ENCODE measurements around the gene TMEM126B.

The TMEM126B gene

GRCh38 chr11:85626496-85626895 is 1.9 kb upstream of the TMEM126B start:
- TF ChIP-seq FOXK2 (IDR thresholded peaks at IDR 0.05) (no peak), ZNF384 (IDR thresholded peaks at IDR 0.05) (no peak), L3MBTL2 (conservative IDR thresholded peaks at IDR 0.05) (no peak), HDGF (IDR thresholded peaks at IDR 0.05; ENCODE audit: borderline replicate concordance) (no peak), FOXM1 (IDR thresholded peaks at IDR 0.05; ENCODE audit: borderline replicate concordance) (no peak), SUZ12 (IDR thresholded peaks at IDR 0.05) (no peak), FOXA1 (IDR thresholded peaks at IDR 0.05) (no peak), SP1 (IDR thresholded peaks at IDR 0.05) (no peak), TARDBP (IDR thresholded peaks at IDR 0.05) (no peak)
- POLR2A ChIA-PET: interaction anchor here (1.4 to 4.1 kb wide), 2 partner anchors 12 to 22 kb away, joined by 3 to 41 read pairs; partner anchors contain the start of gene TMEM126A
- CTCF ChIA-PET: no interaction called here
- DNase-seq (ENCODE audit: extremely low spot score): no peak

- no peak for DNase-seq (ENCODE audit: extremely low spot score)
- TF ChIP-seq FOXK2 (IDR thresholded peaks at IDR 0.05): no peak
- no peak for TF ChIP-seq ARNT (IDR thresholded peaks at IDR 0.05)
- no peak for TF ChIP-seq HDGF (IDR thresholded peaks at IDR 0.05; ENCODE audit: borderline replicate concordance)
- no peak for TF ChIP-seq L3MBTL2 (conservative IDR thresholded peaks at IDR 0.05)
- TF ChIP-seq NFRKB (IDR thresholded peaks at IDR 0.05): no peak
- TF ChIP-seq TARDBP (IDR thresholded peaks at IDR 0.05): no peak
- TF ChIP-seq BHLHE40 (IDR thresholded peaks at IDR 0.05; ENCODE audit: borderline replicate concordance): no peak
- POLR2A ChIA-PET: interaction anchor here (1.0 to 4.1 kb wide), 10 partner anchors 11 to 440 kb away, joined by 3 to 41 read pairs (median 4); partner anchors contain the start of genes CREBZF and TMEM126A
- CTCF ChIA-PET: interaction anchor here (1.0 kb wide), 1 partner anchor 21 kb away, joined by 3 read pairs; the partner anchor contains the start of gene TMEM126A
These were observed 928 bp upstream of the TMEM126B start, which contains the start of gene DLG2 for GRCh38 chr11:85627332-85627997. Gene DLG2, minus strand, starts transcription at chr11:85627344.

GRCh38 chr11:85628771-85629341 is 463 bp downstream of the TMEM126B start:
- DNase-seq (ENCODE audit: extremely low spot score): no peak
- POLR2A ChIA-PET: interaction anchor here (0.7 to 4.1 kb wide), 9 partner anchors 8 to 439 kb away, joined by 3 to 41 read pairs (median 5); partner anchors contain the start of genes CREBZF and TMEM126A
- CTCF ChIA-PET: interaction anchor here (1.0 kb wide), 1 partner anchor 19 kb away, joined by 3 read pairs; the partner anchor contains the start of gene TMEM126A
- no peak for TF ChIP-seq FOXK2 (IDR thresholded peaks at IDR 0.05)
- peak; percentile 39 for TF ChIP-seq L3MBTL2 (conservative IDR thresholded peaks at IDR 0.05)

GRCh38 chr11:85634747-85635146 is 6.4 kb downstream of the TMEM126B start:
- ChIA-PET CTCF (no interaction called here), POLR2A (interaction anchor here (4.0 kb wide), 1 partner anchor 13 kb away, joined by 20 read pairs; the partner anchor contains the start of gene TMEM126A)
- no peak for DNase-seq (ENCODE audit: extremely low spot score)
- TF ChIP-seq CTBP1 (IDR thresholded peaks at IDR 0.05; ENCODE audit: borderline replicate concordance): no peak
- TF ChIP-seq FOXM1 (IDR thresholded peaks at IDR 0.05; ENCODE audit: borderline replicate concordance): no peak
- no peak for TF ChIP-seq ARNT (IDR thresholded peaks at IDR 0.05)
- no peak for TF ChIP-seq NFRKB (IDR thresholded peaks at IDR 0.05)
- TF ChIP-seq SP1 (IDR thresholded peaks at IDR 0.05): no peak
- no peak for TF ChIP-seq L3MBTL2 (conservative IDR thresholded peaks at IDR 0.05)
- TF ChIP-seq BHLHE40 (IDR thresholded peaks at IDR 0.05; ENCODE audit: borderline replicate concordance): no peak
- TF ChIP-seq HDGF (IDR thresholded peaks at IDR 0.05; ENCODE audit: borderline replicate concordance): no peak
- TF ChIP-seq ZNF384 (IDR thresholded peaks at IDR 0.05): no peak
- TF ChIP-seq FOXK2 (IDR thresholded peaks at IDR 0.05): no peak
- no peak for TF ChIP-seq LEF1 (IDR thresholded peaks at IDR 0.05; ENCODE audit: borderline replicate concordance)
- no peak for TF ChIP-seq FOXA1 (IDR thresholded peaks at IDR 0.05)
- TF ChIP-seq SUZ12 (IDR thresholded peaks at IDR 0.05): no peak
- TF ChIP-seq ELF4 (IDR thresholded peaks at IDR 0.05): no peak
- TF ChIP-seq TARDBP (IDR thresholded peaks at IDR 0.05): no peak

GRCh38 chr11:85643191-85643614 is 14.8 kb downstream of the TMEM126B start:
- ChIA-PET CTCF (no interaction called here), POLR2A (no interaction called here)
- TF ChIP-seq CTBP1 (IDR thresholded peaks at IDR 0.05; ENCODE audit: borderline replicate concordance) (no peak), SP1 (IDR thresholded peaks at IDR 0.05) (no peak), FOXA1 (IDR thresholded peaks at IDR 0.05) (no peak), L3MBTL2 (conservative IDR thresholded peaks at IDR 0.05) (no peak), NFRKB (IDR thresholded peaks at IDR 0.05) (no peak), PKNOX1 (IDR thresholded peaks at IDR 0.05) (no peak), ARNT (IDR thresholded peaks at IDR 0.05) (no peak), TARDBP (IDR thresholded peaks at IDR 0.05) (no peak), FOXM1 (IDR thresholded peaks at IDR 0.05; ENCODE audit: borderline replicate concordance) (no peak), HDGF (IDR thresholded peaks at IDR 0.05; ENCODE audit: borderline replicate concordance) (no peak), ZNF384 (IDR thresholded peaks at IDR 0.05) (no peak), ELF4 (IDR thresholded peaks at IDR 0.05) (no peak), LEF1 (IDR thresholded peaks at IDR 0.05; ENCODE audit: borderline replicate concordance) (no peak), BHLHE40 (IDR thresholded peaks at IDR 0.05; ENCODE audit: borderline replicate concordance) (no peak)
- no peak for DNase-seq (ENCODE audit: extremely low spot score)

GRCh38 chr11:85647078-85647477 is 18.7 kb downstream of the TMEM126B start:
- ChIA-PET CTCF (no interaction called here), POLR2A (interaction anchor here (1.2 to 3.9 kb wide), 8 partner anchors 9 to 20 kb away, joined by 3 to 41 read pairs (median 10); partner anchors contain the start of genes CREBZF, DLG2 and TMEM126B)
- DNase-seq (ENCODE audit: extremely low spot score): no peak
- TF ChIP-seq TARDBP (IDR thresholded peaks at IDR 0.05) (no peak), NFRKB (IDR thresholded peaks at IDR 0.05) (no peak), SP1 (IDR thresholded peaks at IDR 0.05) (no peak), ARNT (IDR thresholded peaks at IDR 0.05) (no peak), L3MBTL2 (conservative IDR thresholded peaks at IDR 0.05) (no peak), SUZ12 (IDR thresholded peaks at IDR 0.05) (no peak), ZNF384 (IDR thresholded peaks at IDR 0.05) (no peak), ELF4 (IDR thresholded peaks at IDR 0.05) (no peak), FOXA1 (IDR thresholded peaks at IDR 0.05) (no peak)

Data from HEK293T (cell line).